HG03457 (cell line): Measurements from ENCODE around the gene GIMD1.
A peak's percentile ranks its signal among the peaks of the same experiment; 100 is the strongest.
"Not testable (repeated sequence)": the region's sequence is repeated elsewhere in the genome, so short reads cannot be mapped to it uniquely, and the experiment has no call there.

Source experiments
- ATAC-seq: cut with Tn5 transposase; IDR thresholded peaks from one replicate; pipeline ENCODE4 v1.9.1; 2021; ENCODE audit warnings: moderate number of reproducible peaks; ENCODE audit not compliant: unreplicated experiment

GIMD1 gene

GRCh38 chr4:106368678-106369077 is at the start of gene GIMD1:
TSS of gene GIMD1 (minus strand) at chr4:106368778. CDS start at chr4:106367435, 1,343 bp downstream.
- no peak for ATAC-seq

GRCh38 chr4:106414366-106414765 is 45.8 kb upstream of the GIMD1 start:
- ATAC-seq: no peak

GRCh38 chr4:106409901-106410889 is 41.6 kb upstream of the GIMD1 start:
- no peak for ATAC-seq

- not testable (repeated sequence) for ATAC-seq
These were observed 39.4 kb upstream of the GIMD1 start for GRCh38 chr4:106408004-106408403.

GRCh38 chr4:106401157-106401556 is 32.6 kb upstream of the GIMD1 start:
- no peak for ATAC-seq

GRCh38 chr4:106398898-106399297 is 30.3 kb upstream of the GIMD1 start:
- not testable (repeated sequence) for ATAC-seq

- ATAC-seq: no peak
These were observed 27.0 kb upstream of the GIMD1 start for GRCh38 chr4:106395582-106395981.

- no peak for ATAC-seq
These were observed 17.3 kb upstream of the GIMD1 start for GRCh38 chr4:106385853-106386393.

GRCh38 chr4:106384878-106385277 is 16.3 kb upstream of the GIMD1 start:
- no peak for ATAC-seq

- no peak for ATAC-seq
These were observed 11.6 kb upstream of the GIMD1 start for GRCh38 chr4:106380179-106380578.

- no peak for ATAC-seq
These were observed 4.4 kb upstream of the GIMD1 start for GRCh38 chr4:106373026-106373425.

GRCh38 chr4:106371161-106371560 is 2.6 kb upstream of the GIMD1 start:
- ATAC-seq: no peak

GRCh38 chr4:106370214-106370613 is 1.6 kb upstream of the GIMD1 start:
- ATAC-seq: no peak

GRCh38 chr4:106369456-106370060 is 980 bp upstream of the GIMD1 start:
- peak; percentile 61 for ATAC-seq

- ATAC-seq: no peak
These were observed 1.5 kb downstream of the GIMD1 start for GRCh38 chr4:106367072-106367471.

- no peak for ATAC-seq
These were observed 2.6 kb downstream of the GIMD1 start for GRCh38 chr4:106366026-106366425.

GRCh38 chr4:106365613-106366012 is 3.0 kb downstream of the GIMD1 start:
- ATAC-seq: no peak

- no peak for ATAC-seq
These were observed 4.3 kb downstream of the GIMD1 start for GRCh38 chr4:106364282-106364681.

GRCh38 chr4:106362086-106362825 is 6.3 kb downstream of the GIMD1 start:
- ATAC-seq: no peak

- ATAC-seq: no peak
These were observed 9.7 kb downstream of the GIMD1 start for GRCh38 chr4:106358899-106359298.

- no peak for ATAC-seq
These were observed 13.4 kb downstream of the GIMD1 start for GRCh38 chr4:106355193-106355592.
